ENCODE results near the gene SLC13A4. TPM values are rescaled to one million over a fixed set of nuclear protein-coding genes. Genes with fewer than 3 reads are reported as not detected.
"Not testable (repeated sequence)": the region's sequence is repeated elsewhere in the genome, so short reads cannot be mapped to it uniquely, and the experiment has no call there.

Gene SLC13A4
- total RNA-seq, 1 donor from 2014 or later = 5.2 TPM

- TF ChIP-seq, protein P1, sequence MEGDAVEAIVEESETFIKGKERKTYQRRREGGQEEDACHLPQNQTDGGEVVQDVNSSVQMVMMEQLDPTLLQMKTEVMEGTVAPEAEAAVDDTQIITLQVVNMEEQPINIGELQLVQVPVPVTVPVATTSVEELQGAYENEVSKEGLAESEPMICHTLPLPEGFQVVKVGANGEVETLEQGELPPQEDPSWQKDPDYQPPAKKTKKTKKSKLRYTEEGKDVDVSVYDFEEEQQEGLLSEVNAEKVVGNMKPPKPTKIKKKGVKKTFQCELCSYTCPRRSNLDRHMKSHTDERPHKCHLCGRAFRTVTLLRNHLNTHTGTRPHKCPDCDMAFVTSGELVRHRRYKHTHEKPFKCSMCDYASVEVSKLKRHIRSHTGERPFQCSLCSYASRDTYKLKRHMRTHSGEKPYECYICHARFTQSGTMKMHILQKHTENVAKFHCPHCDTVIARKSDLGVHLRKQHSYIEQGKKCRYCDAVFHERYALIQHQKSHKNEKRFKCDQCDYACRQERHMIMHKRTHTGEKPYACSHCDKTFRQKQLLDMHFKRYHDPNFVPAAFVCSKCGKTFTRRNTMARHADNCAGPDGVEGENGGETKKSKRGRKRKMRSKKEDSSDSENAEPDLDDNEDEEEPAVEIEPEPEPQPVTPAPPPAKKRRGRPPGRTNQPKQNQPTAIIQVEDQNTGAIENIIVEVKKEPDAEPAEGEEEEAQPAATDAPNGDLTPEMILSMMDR (conservative IDR thresholded peaks at IDR 0.05) = peak; percentile 86
- no peak for DNase-seq (ENCODE audit: extremely low spot score, unreplicated experiment)
- H3K27me3 Mint-ChIP-seq = no peaks in the 10 kb centered on the region
- peaks cover 30% of the 10 kb centered on the region for H3K36me3 Mint-ChIP-seq
- peaks cover 4% of the 10 kb centered on the region for H3K9me3 Mint-ChIP-seq
- peaks cover 10% of the 10 kb centered on the region for H3K4me1 Mint-ChIP-seq (ENCODE audit: unreplicated experiment)
- H3K4me3 Mint-ChIP-seq = no peak overlapping the region
- peak overlapping the region; percentile 32 for H3K27ac Mint-ChIP-seq
These were observed 55.2 kb downstream of the SLC13A4 start for GRCh38 chr7:135672560-135673359.

DNA sequence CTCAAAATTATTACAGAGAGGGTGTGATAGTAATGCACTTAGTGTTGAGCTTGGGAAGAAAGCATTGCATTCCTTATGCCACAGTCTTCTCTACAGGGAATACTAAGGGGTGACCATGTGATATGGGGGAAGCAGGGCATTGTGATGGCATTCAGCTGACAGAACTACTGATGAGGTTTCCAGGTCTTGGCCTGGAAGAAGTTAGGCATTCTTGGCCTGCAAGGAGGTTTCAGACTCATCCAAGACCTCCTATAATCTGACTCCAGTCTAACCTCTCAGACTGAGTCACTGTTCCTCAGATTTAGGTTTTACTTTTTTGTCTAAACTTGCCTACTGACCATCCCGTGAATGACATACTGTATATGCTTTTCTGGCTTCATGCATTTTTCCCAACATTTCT lies 57.8 kb downstream of the SLC13A4 start:
- DNase-seq (ENCODE audit: extremely low spot score, unreplicated experiment) = no peak
- Mint-ChIP-seq H3K9me3 (peaks cover 4% of the 10 kb centered on the region), H3K4me3 (no peak overlapping the region), H3K27me3 (no peaks in the 10 kb centered on the region), H3K4me1 (ENCODE audit: unreplicated experiment) (peaks cover 23% of the 10 kb centered on the region), H3K36me3 (peaks cover 31% of the 10 kb centered on the region), H3K27ac (no peak overlapping the region)
- TF ChIP-seq, protein P1 (conservative IDR thresholded peaks at IDR 0.05) = no peak

DNA sequence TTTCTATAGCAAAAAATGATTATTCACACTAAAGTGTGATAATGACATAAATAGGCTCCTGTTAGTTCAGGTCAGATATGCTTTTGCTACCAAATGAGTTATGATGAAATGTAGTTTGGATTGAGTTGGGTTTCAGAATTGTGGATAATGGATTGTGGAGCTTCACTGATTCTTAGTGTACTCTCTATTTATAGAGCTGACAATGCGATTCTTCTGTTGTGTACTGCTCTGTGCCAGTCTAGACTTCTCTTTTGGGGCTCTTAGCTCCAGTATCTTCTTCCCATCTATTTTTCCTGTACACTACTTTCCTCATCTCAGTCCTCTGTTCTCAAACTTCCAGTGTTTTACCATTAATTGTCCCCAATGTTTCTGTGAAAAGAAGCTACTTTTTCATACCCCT lies 58.2 kb downstream of the SLC13A4 start:
- Mint-ChIP-seq H3K36me3 (peaks cover 31% of the 10 kb centered on the region), H3K27ac (no peak overlapping the region), H3K4me1 (ENCODE audit: unreplicated experiment) (peaks cover 27% of the 10 kb centered on the region), H3K27me3 (no peaks in the 10 kb centered on the region), H3K9me3 (peaks cover 4% of the 10 kb centered on the region), H3K4me3 (no peak overlapping the region)
- TF ChIP-seq, protein P1 (conservative IDR thresholded peaks at IDR 0.05) = no peak
- no peak for DNase-seq (ENCODE audit: extremely low spot score, unreplicated experiment)

GRCh38 chr7:135668852-135669395 lies 59.1 kb downstream of the SLC13A4 start:
- Mint-ChIP-seq H3K4me1 (ENCODE audit: unreplicated experiment) (peaks cover 32% of the 10 kb centered on the region), H3K36me3 (peaks cover 27% of the 10 kb centered on the region)
- not testable (repeated sequence) for H3K4me3 Mint-ChIP-seq; H3K9me3 Mint-ChIP-seq; H3K27ac Mint-ChIP-seq; DNase-seq (ENCODE audit: extremely low spot score, unreplicated experiment); H3K27me3 Mint-ChIP-seq

DNA sequence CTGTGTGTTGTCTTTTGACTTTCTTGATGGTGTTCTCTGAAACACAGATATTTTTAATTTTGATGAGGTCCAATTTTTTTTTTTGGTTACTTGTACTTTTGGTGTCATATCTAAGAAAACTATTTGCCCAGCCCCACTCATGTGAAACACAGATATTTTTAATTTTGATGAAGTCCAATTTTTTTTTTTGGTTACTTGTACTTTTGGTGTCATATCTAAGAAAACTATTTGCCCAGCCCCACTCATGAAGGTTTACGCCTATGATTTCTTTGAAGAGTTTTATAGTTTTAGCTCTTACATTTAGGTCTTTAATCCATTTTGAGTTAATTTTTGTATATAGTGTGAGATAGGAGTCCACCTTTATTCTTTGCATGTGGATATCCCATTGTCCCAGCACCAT lies 60.4 kb downstream of the SLC13A4 start:
- H3K27me3 Mint-ChIP-seq; H3K27ac Mint-ChIP-seq; H3K9me3 Mint-ChIP-seq; DNase-seq (ENCODE audit: extremely low spot score, unreplicated experiment); H3K4me3 Mint-ChIP-seq: not testable (repeated sequence)
- Mint-ChIP-seq H3K4me1 (ENCODE audit: unreplicated experiment) (peaks cover 28% of the 10 kb centered on the region), H3K36me3 (peaks cover 21% of the 10 kb centered on the region)

DNA sequence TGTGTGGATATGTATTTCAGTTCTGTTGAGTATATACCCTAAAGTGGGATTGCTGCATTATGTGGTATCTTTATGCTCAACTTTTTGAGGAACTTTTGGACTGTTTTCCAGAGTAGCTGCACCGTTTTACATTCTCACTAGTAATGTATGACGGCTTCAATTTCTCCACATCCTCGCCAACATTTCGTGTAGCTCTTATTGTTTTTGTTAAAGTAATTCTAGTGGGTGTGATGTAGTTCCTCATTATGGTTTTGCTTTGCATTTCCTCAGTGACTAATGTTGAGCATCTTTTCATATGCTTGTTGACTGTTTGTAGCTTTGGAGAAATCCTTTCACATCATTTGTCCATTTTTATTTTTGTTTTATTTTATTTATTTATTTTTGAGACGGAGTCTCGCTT lies 61.1 kb downstream of the SLC13A4 start:
- Mint-ChIP-seq H3K27me3 (no peaks in the 10 kb centered on the region), H3K4me1 (ENCODE audit: unreplicated experiment) (peaks cover 28% of the 10 kb centered on the region), H3K9me3 (peaks cover 4% of the 10 kb centered on the region), H3K4me3 (no peak overlapping the region), H3K27ac (no peak overlapping the region), H3K36me3 (peaks cover 21% of the 10 kb centered on the region)
- TF ChIP-seq, protein P1 (conservative IDR thresholded peaks at IDR 0.05) = no peak
- no peak for DNase-seq (ENCODE audit: extremely low spot score, unreplicated experiment)
